Activated CD4-positive, alpha-beta T cell treated with anti-CD3 and anti-CD28 coated beads, Interleukin-2, amount 50 U/mL, for 4 hours (primary cell): Measurements from ENCODE around the gene PIP5KL1.

Experiments
- DNase-seq, 2 experiments: peaks; one replicate each; pipeline ENCODE4 v3.0.0-alpha.2; 2020

Gene PIP5KL1

DNA sequence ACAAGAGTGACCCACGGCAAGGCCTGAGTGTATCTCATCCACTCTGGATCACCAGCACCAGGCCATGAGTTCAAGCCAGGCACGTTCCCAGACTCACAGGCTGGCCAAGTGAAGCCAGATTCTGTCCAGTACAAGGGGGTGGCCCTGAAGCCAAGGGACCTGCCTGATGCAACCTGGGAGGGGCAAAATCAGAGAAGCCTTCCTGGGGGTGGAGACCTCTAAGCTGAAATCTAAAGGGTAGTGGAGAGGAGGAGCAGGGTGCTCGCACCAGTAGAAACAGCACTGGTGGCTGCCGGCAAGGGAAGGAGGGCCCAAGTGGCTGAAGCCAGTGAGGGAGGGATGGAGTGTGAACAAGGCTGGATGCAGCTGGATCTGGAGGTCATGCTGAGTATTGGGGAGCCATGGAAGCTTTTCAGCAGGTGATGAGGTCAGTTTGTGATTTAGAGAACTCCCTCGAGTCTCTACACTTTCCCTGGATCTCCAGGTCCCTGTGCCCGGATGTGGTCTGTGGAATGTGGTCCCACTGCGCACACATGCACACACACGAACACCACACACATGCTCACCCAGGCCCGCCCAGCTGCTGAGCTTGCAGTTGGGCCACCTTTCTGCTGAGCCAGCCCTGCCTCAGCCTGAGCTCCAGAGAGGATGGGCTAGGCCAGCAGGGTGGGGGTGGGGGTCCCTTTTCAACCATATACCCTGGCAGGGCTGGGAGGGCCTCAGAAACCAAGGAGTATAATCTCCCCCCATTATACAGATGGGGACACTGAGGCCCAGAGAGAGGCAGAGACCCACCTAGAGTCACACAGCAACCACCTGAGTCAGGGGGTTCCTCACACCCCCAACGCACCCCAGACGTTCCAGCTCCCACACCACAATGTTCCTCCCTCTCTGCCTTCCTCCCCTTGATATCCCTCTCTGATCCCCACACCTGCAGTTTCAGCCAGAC is 1.6 kb downstream of the PIP5KL1 start:
- DNase-seq = no peak

DNA sequence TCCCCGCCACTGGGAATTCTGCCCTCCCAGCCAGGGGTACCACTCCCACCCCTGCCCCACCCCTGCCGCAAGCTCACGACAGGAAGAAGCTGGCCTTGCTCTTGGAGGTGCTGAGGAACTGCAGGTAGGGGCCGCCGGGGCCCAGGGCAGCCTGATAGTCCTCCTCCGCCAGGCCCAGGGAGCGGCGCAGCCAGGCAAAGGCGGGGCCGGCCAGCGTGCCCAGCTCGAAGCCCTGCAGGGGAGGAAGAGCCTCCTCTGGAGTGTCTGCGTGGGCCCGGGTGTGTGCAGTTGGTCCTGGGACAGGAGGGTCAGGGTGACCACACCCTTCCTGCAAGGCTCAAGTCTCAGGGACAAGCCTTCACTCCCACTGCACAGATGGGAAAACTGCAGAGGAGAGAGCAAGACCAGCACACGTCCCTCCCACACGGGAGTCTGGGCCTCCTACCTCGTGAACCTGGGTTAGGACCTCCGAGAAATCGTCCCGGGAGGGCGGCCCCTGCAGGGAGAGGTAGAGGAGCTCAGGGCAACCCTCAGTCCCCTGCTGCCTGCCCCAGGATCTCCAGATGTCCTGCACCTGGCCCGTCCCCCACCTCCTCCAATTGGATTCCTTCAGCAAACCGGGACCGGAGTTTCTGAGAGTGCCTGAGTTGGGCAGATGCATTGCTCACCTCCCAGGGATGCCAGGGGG is 2.4 kb downstream of the PIP5KL1 start:
- DNase-seq = no peak

DNA sequence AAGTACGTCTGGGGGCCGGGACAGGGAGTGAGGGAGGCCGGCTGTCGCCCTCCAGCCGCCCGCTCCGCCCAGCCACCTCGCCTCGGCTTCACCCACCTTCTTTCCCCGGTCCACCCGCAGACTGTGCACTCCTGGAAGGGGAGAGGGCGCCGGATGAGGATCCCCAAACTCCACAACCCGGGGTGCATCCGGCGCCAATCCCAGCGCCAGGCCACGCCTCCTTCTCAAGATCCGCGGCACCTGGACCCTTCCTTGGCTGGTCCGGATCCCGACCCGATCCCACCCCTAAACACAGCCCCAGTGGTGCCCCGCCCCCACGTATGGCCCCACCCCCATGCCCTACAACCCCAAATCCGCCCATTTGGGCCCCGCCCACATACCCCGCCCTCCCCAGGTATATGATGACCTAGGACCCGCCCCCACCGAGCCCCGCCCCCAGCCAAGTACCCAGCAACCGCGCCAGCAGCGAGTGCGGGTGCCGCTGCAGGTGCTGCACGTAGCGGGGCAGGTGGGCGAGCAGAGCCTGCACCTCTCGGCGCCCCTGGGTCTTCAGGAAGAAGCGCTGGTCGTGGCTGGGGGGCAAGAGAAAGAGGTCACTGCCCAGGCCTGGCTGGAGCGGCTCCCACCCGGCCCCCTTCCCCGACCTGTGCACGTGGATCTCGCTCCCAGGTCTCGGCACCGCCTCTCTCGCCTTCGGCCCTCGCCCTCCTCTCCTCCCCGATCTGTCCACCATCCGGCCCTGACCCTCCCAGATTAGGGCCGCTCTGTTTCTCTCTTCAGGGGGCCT is 3.2 kb downstream of the PIP5KL1 start:
- DNase-seq = peak; percentile 83

DNA sequence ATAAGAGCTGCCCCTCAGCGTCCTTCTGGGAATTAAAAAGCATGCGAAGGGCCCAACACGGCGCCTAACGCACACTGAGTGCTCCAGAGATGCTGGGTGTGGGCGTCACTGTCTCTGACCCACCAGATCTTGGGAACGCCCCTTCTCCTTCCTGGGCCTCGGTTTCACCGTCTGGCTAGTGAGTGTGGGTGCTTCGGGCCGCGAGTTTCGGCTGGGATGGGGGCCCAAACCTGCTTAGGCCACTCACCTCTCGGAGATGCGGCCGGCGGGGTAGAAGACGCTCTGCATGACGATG is 3.7 kb downstream of the PIP5KL1 start:
- DNase-seq = no peak

DNA sequence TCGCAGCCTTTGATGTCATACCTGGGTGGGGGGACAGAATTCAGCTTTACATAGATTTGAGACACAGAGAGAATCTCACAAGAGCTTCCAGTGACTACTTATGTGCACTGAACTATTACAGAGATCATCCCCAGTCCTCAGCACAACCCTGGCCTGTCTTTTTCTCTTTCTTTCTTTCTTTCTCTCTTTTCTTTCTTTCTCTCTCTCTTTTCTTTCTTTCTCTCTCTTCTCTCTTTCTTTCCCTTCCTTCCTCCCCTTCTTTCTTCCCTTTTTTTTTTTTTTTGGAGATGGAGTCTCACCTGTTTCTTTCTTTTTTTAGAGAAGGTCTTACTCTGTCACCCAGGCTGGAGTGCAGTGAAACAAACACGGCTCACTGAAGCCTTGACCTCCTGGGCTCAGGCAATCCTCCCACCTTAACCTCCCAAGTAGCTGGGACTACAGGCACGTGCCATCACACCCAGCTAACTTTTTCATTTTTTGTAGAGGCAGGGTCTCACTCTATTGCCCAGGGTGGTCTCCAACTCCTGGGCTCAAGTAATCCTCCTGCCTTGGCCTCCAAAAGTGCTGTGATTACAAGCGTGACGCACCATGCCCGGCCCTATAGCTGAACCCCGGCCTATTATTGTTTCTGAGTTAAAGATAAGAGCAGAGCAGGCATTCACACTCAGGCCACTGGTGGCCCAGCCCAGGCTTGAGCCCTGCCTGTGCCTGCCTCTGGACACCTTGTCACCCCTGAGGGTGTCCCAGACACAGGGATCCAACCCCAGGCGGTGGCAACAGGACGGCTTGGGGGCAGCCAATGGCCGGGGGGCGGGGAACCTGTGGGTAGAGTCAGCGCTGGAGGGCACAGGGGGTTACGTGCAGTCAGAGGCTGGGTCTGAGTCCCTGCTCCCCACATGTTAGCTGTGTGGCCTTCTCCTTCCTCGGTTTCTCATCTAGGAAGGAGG is 4.3 kb downstream of the PIP5KL1 start:
- DNase-seq = no peak

DNA sequence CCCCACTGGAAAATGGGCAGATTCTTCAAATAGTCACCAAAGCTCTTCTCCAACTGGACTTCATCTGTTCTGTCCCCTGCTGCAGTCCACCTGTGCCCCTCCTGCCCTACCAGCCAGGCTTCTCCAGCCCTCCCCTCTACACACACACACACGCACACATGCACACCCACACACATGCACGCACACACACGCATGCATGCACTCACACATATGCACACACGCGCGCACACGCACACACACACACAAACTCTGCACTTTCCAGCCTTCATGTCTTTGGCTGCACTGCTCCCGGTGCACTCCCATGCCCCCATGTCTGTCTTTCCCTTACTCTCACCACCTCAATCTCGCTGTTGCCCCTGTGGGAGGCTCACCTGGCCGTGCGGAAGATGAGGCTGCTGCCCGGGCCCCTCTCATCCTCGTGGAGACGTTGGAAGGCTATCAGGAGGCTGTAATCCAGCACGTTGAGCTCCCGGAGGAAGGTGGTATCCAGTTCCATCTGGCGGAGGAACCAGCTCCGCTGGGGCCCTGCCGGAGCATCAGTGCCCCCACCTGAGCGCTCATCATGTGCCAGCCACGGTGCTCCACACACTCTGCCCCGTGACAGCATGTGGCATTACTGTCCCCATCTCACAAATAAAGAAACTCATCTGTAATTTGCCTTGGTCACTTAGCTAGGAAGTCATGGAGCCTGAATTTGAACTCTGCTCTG is 5.7 kb downstream of the PIP5KL1 start:
- DNase-seq = no peak

DNA sequence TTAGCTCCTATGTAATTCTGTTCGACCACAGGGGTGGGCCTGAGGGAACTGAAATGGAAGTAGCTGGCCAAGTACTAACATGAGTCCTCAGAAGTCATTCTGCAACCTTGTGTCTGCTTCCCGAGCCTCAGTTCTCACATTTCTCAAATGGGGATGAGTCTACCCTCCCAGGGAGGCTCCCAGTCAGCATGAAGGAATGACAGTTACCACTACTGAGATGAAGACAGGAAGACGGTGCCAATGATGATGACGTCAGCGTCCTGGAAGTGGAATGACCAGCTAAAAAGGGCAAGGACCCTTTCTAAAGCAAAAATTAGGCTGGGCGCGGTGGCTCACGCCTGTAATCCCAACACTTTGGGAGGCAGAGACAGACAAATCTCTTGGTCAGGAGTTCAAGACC is 6.8 kb downstream of the PIP5KL1 start:
- no peak for DNase-seq

DNA sequence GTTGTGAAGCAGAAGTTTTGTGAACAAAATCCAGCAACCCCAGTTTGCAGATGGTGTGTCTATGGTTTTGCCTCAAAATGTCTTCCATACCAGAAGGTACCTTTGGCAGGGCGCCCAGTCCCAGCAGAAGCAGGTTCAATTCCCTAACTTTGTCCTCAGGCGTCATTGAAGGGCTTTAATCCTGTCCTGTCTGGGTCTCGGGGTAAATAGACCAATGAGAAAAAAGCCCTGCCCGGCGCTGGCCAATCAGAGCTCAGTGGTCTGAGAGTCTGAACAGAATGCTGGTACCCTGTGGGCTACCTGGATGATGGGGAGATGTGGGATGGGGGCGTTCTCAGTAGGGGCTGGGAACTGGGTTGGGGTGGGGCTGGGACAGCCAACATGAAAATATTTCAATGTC is 7.5 kb downstream of the PIP5KL1 start:
- no peak for DNase-seq

DNA sequence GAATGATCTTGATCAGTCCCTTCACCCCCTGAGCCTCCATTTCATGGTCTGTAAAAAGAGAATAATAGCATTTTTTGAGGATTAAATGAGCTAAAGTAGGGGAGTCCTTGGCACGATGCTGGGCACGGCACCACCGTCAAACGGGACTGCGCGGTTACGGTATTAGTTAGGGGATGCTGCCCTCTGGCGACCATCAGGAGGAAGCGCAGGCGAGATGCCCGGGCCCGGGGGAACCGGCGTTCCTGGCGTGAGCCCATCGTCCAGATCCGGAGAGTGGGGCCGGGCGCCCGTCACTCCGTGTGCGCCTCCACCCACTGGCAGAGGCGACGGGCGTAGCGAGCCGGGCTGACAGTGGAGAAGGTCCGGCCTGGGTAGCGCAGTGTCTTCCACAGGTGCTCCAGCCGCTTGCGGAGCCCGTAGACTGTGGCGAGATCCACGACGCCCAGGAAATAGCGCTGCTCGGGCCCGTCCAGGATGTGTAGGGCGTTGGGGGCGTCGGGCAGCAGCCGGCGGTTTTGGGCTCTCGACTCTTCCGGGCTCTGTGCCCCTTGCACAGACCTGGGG is 8.9 kb downstream of the PIP5KL1 start:
- peak; percentile 71 to 72 for DNase-seq

DNA sequence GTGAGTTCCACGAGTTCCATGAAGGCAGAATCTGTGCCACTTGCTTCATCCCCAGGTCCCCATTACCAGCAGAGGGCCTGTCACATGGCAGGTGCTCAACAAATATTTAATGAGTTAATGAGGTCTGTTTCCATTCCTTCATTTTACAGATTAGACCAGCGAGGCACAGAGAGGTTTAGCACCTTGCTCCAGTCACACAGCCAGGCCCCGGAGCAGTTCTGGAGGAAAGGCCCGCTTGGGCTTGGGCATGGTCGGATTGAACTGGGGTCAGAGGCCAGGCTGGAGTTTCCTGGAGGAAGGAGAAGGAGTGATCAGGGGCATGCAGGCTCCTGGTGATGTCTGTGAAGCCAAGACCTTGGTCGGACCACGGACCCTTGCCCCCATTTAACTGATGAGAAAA is 9.8 kb downstream of the PIP5KL1 start:
- no peak for DNase-seq

DNA sequence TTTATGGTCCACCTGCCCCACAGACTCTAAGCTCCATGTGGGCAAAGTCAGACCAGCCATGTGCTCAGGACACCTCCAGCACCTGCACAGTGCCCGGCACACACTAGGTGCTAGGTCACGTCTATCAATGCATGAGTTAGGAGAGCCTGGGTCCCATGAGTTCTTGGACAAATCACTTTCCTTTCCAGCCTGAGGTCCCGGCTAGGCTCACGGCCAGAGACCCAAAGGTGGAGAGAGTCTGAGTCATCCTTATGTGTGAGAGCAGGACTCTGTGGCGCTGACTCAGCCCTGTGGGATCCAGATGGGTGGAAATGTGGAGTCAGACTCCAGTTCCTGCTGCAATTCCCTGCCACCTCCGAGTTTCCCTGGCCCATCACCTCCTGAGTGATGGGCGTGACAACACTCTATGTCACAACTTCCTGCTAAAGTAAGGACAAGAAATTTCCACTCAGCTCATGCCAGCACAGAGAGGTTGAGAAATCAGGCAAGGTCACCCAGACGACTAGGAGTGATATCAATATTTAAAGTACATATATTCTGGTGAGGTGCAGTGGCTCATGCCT is 11.2 kb downstream of the PIP5KL1 start:
- no peak for DNase-seq

DNA sequence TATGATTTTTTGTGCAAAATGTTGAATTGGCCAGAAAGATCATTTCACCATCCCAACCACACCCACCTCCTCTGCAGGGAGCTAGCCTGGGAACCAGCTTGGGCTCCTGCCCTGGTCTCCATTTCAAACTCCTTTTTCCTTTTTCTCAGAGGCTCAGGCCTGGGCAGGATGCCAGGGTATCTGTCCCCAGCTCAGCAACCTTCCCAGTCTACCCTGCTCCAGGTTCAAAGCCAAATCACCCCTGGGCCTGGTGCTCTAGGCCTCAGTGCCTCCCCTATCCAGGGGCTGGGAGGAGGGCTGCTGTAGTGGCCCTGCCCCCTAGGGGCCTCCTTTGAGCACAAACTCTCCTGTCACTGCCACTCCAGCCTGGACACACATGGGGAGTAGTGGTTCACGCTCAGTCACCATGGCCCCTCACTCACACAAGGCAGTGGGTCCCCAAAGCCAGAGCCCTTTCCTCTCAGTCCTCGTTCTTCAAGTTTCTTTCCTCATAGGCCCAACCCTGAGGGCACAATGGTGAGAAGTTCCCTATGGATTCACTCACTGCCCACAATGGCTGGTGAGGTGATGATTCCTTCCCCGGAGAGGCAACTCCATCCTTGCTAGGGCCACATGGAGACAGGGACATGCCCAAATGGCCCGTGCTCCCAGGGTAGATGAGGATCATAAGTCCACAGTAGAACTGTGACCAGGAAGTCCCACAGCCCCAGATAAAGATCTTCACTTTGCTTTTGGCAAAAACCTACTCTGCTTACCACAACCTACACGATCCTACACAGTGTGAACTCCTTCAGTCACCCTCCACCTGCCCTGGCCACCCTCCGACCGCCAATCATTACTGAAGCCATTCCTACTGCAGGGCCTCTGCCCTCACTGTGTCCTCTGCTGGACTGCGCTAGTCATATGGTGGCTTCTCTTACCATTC is 12.1 kb downstream of the PIP5KL1 start:
- DNase-seq = no peak

DNA sequence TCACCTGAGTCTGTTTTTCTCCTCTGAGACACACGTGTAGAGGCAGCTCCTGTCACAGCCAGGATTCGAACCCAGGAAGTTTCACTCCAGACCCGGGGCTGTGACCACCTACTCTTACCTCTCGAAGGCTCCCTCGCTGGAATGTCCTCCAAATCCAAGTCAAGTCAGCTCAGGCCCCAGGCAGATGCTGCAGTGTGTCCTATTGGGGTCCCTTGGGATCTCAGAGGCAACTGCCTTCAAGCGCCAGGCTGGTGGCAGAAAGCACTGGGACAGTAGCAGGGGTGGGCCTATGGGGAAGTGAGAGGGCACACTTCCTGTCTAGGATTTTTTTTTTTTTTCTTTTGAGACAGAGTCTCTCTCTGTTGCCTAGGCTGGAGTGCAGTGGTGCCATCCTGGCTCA is 13.0 kb downstream of the PIP5KL1 start:
- DNase-seq = no peak

DNA sequence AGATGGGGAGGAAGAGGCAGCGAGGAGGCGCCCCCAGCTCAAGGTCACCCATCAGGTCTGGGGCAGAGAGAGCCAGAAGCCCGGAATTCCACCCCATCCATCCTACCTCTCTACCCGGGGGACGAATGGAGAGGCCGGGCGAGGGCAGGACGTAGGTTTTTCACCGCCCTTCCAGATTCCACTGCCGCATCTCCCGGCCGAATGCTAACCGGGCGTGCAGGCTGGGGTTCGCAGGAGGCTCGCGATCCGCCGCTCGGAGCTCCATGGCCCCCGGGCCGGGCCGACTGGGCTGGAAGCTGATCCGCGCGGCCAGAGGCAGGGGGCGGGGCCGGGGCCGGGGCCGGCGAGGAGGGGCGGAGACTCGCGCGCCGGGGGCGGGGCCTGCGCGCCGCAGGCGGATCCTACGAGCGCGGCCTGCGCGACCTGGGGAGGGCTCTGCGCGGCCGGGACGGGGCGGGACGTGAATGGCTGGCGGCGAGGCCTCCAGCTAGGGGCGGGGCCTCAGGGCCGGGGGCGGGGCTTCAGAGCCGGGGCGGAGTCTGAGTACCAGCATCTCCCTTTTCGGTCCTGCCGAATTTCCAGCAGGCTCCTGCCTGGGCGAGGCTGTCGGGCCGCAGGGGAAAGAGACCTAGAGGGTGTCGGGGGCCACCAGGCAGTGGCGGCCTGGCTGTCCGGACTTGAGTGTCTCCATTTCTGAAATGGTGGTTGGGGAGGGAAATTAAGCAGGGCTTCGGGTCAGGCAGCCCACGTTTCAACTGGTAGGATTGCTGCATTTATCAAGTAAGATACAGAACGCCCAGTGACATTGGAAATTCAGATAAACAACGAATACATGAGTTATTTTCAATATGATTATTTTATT is 13.6 kb downstream of the PIP5KL1 start, which contains the start of gene ST6GALNAC4:
ST6GALNAC4 (minus strand) TSS at position 322 of the 862 bp plus-strand sequence. CDS start 622 bp downstream, outside the sequence.
- DNase-seq = peak; percentile 94 to 97

DNA sequence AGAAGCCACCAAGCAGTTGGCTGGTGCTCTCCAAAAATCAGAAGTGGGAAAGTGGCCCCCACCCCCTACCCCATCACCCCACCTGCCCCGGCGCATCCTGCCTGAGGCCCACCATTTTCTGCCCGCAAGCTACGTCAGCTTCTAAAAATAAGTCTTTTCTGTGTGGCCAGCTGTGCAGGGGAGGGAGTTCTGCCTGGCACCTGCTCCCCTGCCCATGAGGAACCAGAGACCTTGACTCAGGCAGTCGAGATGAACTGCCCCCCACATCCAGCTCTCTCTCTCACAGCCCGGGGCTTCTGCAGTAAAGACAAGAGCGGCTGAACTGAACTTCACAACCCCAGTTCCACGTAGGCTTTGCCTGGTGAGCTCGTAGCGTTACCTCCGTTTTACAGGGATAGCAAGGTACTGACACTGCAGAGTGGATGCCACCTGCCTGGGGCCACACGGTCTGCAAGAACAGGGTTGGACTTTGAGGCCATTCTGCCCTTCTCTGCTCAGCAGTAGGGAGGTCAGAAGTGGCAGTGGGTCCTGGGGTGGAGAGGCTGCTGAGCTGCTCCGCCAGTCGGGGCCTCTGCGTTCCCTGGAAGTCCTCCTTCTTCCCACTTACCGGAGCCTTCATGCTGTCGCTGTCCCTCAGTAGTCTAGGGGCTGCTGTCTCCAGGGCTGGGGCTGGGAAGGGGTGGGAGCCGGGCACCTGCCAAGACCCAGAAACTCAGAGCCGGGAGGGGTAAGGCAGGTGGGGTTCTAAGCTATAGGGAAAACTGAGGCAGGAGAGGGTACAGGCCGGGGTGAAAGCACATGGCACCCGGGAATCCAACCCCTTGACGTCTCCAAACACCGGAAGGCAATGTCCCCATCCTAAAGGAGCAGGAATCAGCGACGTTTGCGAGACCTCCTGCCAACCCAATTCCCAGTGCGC is 14.5 kb downstream of the PIP5KL1 start:
- no peak for DNase-seq

DNA sequence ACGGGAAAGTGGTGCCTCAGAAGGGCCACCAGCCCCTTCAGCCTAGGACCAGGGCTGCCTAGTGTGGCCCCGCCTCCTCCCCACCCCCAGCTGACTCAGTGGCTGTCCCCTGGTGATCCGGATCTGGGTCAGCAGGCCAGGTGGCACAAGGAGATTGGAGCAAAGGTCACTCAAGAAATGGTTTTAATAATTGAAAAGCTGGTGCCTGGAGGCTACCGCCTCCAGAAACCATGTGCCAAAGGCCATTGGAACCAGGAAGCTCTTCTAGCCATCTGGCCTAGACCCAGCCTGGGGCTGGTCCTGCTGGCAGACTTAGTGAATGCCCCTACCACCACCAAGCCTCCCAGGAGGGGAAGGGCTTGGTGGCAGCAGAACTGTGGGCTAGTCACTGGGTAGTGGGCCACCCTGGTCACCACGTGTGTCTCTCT is 15.2 kb downstream of the PIP5KL1 start:
- no peak for DNase-seq

DNA sequence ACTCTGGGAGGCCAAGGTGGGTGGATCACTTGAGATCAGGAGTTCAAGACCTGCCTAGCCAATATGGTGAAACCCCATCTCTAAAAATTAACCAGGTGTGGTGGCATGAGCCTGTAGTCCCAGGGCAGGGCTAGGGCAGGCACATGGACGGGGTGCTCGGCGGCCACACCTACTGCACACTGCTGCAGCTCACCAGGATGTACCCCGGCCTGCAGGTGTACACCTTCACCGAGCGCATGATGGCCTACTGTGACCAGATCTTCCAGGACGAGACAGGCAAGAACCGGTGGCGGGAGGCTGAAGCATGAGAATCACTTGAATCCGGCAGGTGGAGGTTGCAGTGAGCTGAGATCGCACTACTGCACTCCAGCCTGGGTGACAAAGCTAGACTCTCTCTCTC is 16.9 kb downstream of the PIP5KL1 start:
- DNase-seq = no peak

DNA sequence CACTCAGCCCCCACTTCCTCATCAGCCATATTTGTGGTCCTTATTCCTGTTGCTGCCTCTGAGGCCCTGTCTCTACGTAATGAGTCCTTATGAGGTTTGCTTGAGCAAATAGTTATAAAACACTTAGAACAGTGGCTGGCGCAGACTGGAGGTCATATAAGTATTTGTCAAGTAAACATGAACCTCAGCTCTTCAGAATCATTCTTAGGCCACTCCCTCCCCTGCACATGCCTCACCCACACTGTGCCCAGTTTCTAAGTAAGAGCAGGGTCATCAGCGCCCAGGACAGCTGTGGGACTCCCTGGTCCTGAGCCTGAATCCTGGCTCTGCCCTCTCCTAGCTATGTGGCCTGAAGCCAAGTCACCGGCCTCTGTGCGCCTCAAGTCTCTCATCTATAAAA is 17.7 kb downstream of the PIP5KL1 start:
- DNase-seq = no peak
